HepG2 (cell line): ENCODE results near the gene IQCH. TPM values are rescaled to one million over a fixed set of nuclear protein-coding genes. Genes with fewer than 3 reads are reported as not detected.

ENCODE experiments used
- ELF4 ChIP-seq: sonication (generic); formaldehyde crosslinking; IDR thresholded peaks from 2 replicates; pipeline ENCODE4 v1.5.0; 2020; ENCODE audit warnings: missing genetic modification reagents, mild to moderate bottlenecking, moderate library complexity, borderline replicate concordance
- NKX3-1 ChIP-seq: sonication (generic); formaldehyde crosslinking; IDR thresholded peaks from 2 replicates; pipeline ENCODE4 v1.5.0; 2020; ENCODE audit warnings: missing genetic modification reagents
- TP53 ChIP-seq: sonication (generic); formaldehyde crosslinking; conservative IDR thresholded peaks from 2 replicates; pipeline ENCODE4 v1.4.0; 2020; ENCODE audit warnings: missing genetic modification reagents
- ZNF546 ChIP-seq: sonication (generic); formaldehyde crosslinking; conservative IDR thresholded peaks from 2 replicates; pipeline ENCODE4 v1.8.1; 2023; ENCODE audit warnings: mild to moderate bottlenecking, missing genetic modification reagents
- ZNF576 ChIP-seq: sonication (generic); formaldehyde crosslinking; IDR thresholded peaks from 2 replicates; pipeline ENCODE4 v1.4.0; 2020; ENCODE audit warnings: mild to moderate bottlenecking, missing genetic modification reagents
- ZNF646 ChIP-seq: sonication (generic); formaldehyde crosslinking; IDR thresholded peaks from 2 replicates; pipeline ENCODE4 v1.9.0; 2021; ENCODE audit warnings: mild to moderate bottlenecking, missing genetic modification reagents
- polyA plus RNA-seq, 8 experiments: library from polyadenylated mRNA; depleted of rRNA in 3 of 8; stranded (reverse) in 7 of 8; unstranded in 1 of 8; fragments of >200 nt; fragmentation: Illumina TruSeq in 4 of 8; extraction: Trizol in 4 of 8; gene quantifications; 2 replicates each; pipeline versions ENCODE4 v1.2.1 to v1.2.3, GENCODE V29; 2011 to 2016; ENCODE audit warnings: low read depth in 4 of 8, missing spikeins in 1 of 8, mixed read lengths in 1 of 8; ENCODE audit not compliant: insufficient read depth in 1 of 8
- total RNA-seq, 5 experiments: library from RNA; depleted of rRNA; stranded (reverse); fragments of >200 nt; fragmentation: Illumina TruSeq; extraction: Trizol; gene quantifications; 2 replicates each; pipeline ENCODE4 v1.2.3, GENCODE V29; 2016; ENCODE audit warnings: low read depth in 1 of 5
- TF ChIP-seq, protein P1 (sequence below): sonication (generic); formaldehyde crosslinking; IDR thresholded peaks from 2 replicates; pipeline ENCODE4 v1.5.0; 2020; ENCODE audit warnings: mild to moderate bottlenecking, missing genetic modification reagents, moderate library complexity
- TF ChIP-seq, protein P2 (sequence below): sonication (generic); formaldehyde crosslinking; IDR thresholded peaks from 2 replicates; pipeline ENCODE4 v1.4.0; 2020; ENCODE audit warnings: mild to moderate bottlenecking, missing genetic modification reagents

The IQCH gene
- total and polyA plus RNA-seq, 2 of the 13 experiments (the other 11 are each of a cell fraction or from before 2014, with no cell fraction given), result 0.16 to 0.55 TPM

DNA sequence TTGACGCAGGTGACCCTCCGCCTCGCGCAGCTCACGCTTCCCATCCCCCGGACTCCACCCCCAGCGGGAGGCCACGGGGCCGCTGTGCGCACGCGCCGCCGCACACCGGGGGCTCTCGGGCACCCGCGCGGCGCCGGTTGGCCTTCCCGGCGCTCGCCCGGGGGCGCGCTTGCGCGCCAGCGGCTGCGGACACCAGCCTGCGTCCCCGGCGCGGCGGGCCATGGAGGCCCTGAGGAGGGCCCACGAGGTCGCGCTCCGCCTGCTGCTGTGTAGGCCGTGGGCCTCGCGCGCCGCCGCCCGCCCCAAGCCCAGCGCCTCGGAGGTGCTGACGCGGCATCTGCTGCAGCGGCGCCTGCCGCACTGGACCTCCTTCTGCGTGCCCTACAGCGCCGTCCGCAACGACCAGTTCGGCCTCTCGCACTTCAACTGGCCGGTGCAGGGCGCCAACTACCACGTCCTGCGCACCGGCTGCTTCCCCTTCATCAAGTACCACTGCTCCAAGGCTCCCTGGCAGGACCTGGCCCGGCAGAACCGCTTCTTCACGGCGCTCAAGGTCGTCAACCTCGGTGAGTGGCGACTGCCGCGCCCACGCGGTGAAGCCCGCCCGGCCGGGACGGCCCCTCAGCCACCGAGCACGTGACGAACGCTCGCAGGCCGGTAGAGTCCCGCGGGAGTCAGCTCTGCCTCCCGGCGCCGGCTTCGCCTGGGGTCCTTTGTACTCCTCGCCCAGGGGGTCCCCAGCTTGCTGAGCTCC lies 266.6 kb downstream of the IQCH start, which contains the start of gene C15orf61 (continued):
- peak; percentile 64; the same call in 1 of the 2 replicates for TF ChIP-seq ZNF646 (CRISPR knock-in tag)
- TF ChIP-seq, protein P1, sequence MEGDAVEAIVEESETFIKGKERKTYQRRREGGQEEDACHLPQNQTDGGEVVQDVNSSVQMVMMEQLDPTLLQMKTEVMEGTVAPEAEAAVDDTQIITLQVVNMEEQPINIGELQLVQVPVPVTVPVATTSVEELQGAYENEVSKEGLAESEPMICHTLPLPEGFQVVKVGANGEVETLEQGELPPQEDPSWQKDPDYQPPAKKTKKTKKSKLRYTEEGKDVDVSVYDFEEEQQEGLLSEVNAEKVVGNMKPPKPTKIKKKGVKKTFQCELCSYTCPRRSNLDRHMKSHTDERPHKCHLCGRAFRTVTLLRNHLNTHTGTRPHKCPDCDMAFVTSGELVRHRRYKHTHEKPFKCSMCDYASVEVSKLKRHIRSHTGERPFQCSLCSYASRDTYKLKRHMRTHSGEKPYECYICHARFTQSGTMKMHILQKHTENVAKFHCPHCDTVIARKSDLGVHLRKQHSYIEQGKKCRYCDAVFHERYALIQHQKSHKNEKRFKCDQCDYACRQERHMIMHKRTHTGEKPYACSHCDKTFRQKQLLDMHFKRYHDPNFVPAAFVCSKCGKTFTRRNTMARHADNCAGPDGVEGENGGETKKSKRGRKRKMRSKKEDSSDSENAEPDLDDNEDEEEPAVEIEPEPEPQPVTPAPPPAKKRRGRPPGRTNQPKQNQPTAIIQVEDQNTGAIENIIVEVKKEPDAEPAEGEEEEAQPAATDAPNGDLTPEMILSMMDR (CRISPR knock-in tag), result peak; percentile 38; the same call in 1 of the 2 replicates
- TF ChIP-seq ZNF576 (CRISPR knock-in tag), result peak; percentile 94
- peak; percentile 83; the same call in 1 of the 2 replicates for TF ChIP-seq TP53 (CRISPR knock-in tag)
- TF ChIP-seq, protein P2, sequence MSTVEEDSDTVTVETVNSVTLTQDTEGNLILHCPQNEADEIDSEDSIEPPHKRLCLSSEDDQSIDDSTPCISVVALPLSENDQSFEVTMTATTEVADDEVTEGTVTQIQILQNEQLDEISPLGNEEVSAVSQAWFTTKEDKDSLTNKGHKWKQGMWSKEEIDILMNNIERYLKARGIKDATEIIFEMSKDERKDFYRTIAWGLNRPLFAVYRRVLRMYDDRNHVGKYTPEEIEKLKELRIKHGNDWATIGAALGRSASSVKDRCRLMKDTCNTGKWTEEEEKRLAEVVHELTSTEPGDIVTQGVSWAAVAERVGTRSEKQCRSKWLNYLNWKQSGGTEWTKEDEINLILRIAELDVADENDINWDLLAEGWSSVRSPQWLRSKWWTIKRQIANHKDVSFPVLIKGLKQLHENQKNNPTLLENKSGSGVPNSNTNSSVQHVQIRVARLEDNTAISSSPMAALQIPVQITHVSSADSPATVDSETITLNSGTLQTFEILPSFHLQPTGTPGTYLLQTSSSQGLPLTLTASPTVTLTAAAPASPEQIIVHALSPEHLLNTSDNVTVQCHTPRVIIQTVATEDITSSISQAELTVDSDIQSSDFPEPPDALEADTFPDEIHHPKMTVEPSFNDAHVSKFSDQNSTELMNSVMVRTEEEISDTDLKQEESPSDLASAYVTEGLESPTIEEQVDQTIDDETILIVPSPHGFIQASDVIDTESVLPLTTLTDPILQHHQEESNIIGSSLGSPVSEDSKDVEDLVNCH, result no peak; the same call in 1 of the 2 replicates
- TF ChIP-seq NKX3-1 (CRISPR knock-in tag), result no peak; the same call in 1 of the 2 replicates
- TF ChIP-seq ELF4 (CRISPR knock-in tag), result no peak
- peak; percentile 97 for TF ChIP-seq ZNF546
